Cardiac muscle cell (in vitro differentiated cells and primary cell): ENCODE measurements around the gene MERTK. TPM values are rescaled to one million over a fixed set of nuclear protein-coding genes. Genes with fewer than 3 reads are reported as not detected.

ENCODE experiments used
- DNase-seq, 2 donors: peaks; one replicate each; pipeline versions ENCODE4 v3.0.0 to v3.0.0-alpha.2; 2010 to 2017; ENCODE audit warnings: low read depth in 1 of 2, low spot score in 1 of 2
- H3K27ac ChIP-seq: fragments of 200-600 bp; sonication (generic); 2 replicates; pipeline ENCODE4 v1.5.1; 2016
- H3K27me3 ChIP-seq: fragments of 200-600 bp; sonication (generic); 2 replicates; pipeline ENCODE4 v1.6.0; 2016; ENCODE audit warnings: control low read depth
- H3K36me3 ChIP-seq: fragments of 200-600 bp; sonication (generic); 2 replicates; pipeline ENCODE4 v1.5.1; 2016; ENCODE audit warnings: control low read depth
- H3K4me1 ChIP-seq: fragments of 200-600 bp; sonication (generic); 2 replicates; pipeline ENCODE4 v1.8.1; 2017; ENCODE audit warnings: low read depth, mild to moderate bottlenecking, mixed run types
- H3K4me3 ChIP-seq: fragments of 200-600 bp; sonication (generic); 2 replicates; pipeline ENCODE4 v1.5.1; 2016; ENCODE audit warnings: mild to moderate bottlenecking
- H3K9me3 ChIP-seq: fragments of 200-600 bp; sonication (generic); 2 replicates; pipeline ENCODE4 v1.5.1; 2017; ENCODE audit warnings: low read depth, mild to moderate bottlenecking, control low read depth
- CTCF ChIP-seq: IDR thresholded peaks from 2 replicates; pipeline ENCODE4 v1.5.1; 2012; ENCODE audit warnings: low read depth, mild to moderate bottlenecking, low read length
- polyA plus RNA-seq: library from polyadenylated mRNA; unstranded; fragments of >200 nt; fragmentation: Nextera tagmentation; extraction: Ambion mirVana; gene quantifications from 2 replicates; pipeline ENCODE4 v1.2.1, GENCODE V29; 2016
- total RNA-seq: library from RNA; depleted of rRNA; stranded (reverse); fragments of >200 nt; gene quantifications from 2 replicates; pipeline ENCODE4 v1.2.3, GENCODE V29; 2016

Gene MERTK
- total and polyA plus RNA-seq, 2 experiments from 2014 or later = 4.5 to 8.7 TPM

- TF ChIP-seq CTCF = no peak
- Histone ChIP-seq H3K36me3 (no peaks in the 10 kb centered on the region), H3K27ac (peak overlapping the region; percentile 71), H3K9me3 (no peaks in the 10 kb centered on the region), H3K4me1 (peaks cover 13% of the 10 kb centered on the region), H3K27me3 (no peaks in the 10 kb centered on the region), H3K4me3 (no peak overlapping the region)
- peak in 1 of 2 donors; percentile 13 for DNase-seq
Measured at GRCh38 chr2:111972955-111973565, 74.7 kb downstream of the MERTK start.

- Histone ChIP-seq H3K4me3 (no peak overlapping the region), H3K9me3 (no peaks in the 10 kb centered on the region), H3K27ac (peak overlapping the region; percentile 71), H3K27me3 (no peaks in the 10 kb centered on the region), H3K4me1 (peaks cover 13% of the 10 kb centered on the region), H3K36me3 (no peaks in the 10 kb centered on the region)
- no peak for TF ChIP-seq CTCF
- DNase-seq = no peak
Measured at GRCh38 chr2:111973701-111974100, 75.3 kb downstream of the MERTK start.

GRCh38 chr2:111975053-111975552 is 76.7 kb downstream of the MERTK start:
- H3K4me1 ChIP-seq = peaks cover 13% of the 10 kb centered on the region
- H3K9me3 ChIP-seq = no peaks in the 10 kb centered on the region
- DNase-seq = peak in 1 of 2 donors; percentile 78
- H3K36me3 ChIP-seq = no peaks in the 10 kb centered on the region
- no peak overlapping the region for H3K27ac ChIP-seq
- TF ChIP-seq CTCF = no peak
- H3K27me3 ChIP-seq = no peaks in the 10 kb centered on the region
- H3K4me3 ChIP-seq = no peak overlapping the region

GRCh38 chr2:111975819-111976218 is 77.4 kb downstream of the MERTK start:
- no peaks in the 10 kb centered on the region for H3K27me3 ChIP-seq
- peaks cover 13% of the 10 kb centered on the region for H3K4me1 ChIP-seq
- H3K36me3 ChIP-seq = no peaks in the 10 kb centered on the region
- H3K4me3 ChIP-seq = no peak overlapping the region
- H3K9me3 ChIP-seq = no peaks in the 10 kb centered on the region
- no peak for DNase-seq
- H3K27ac ChIP-seq = no peak overlapping the region
- no peak for TF ChIP-seq CTCF

GRCh38 chr2:111977240-111977639 is 78.8 kb downstream of the MERTK start:
- Histone ChIP-seq H3K27me3 (no peaks in the 10 kb centered on the region), H3K27ac (no peak overlapping the region), H3K4me1 (peaks cover 13% of the 10 kb centered on the region), H3K9me3 (no peaks in the 10 kb centered on the region), H3K4me3 (no peak overlapping the region), H3K36me3 (no peaks in the 10 kb centered on the region)
- no peak for TF ChIP-seq CTCF
- no peak for DNase-seq
